Activated T-cell treated with anti-CD3 and anti-CD28 coated beads, Interleukin-2, amount 50 U/mL, for 72 hours (primary cell): ENCODE data around the gene AOPEP. TPM values are rescaled to one million over a fixed set of nuclear protein-coding genes. Genes with fewer than 3 reads are reported as not detected.

Source experiments
- ATAC-seq, 2 donors: fragments of 150-1000 bp; cut with Tn5 transposase; replicated peaks in 1 of 2; 2 replicates each; pipeline ENCODE4 v1.10.0; 2021; ENCODE audit warnings: moderate library complexity in 2 of 2, mild to moderate bottlenecking in 1 of 2
- DNase-seq, 2 donors: peaks; one replicate each; pipeline ENCODE4 v3.0.0; 2021 to 2022; ENCODE audit warnings: mixed read lengths in 1 of 2
- H3K27ac Mint-ChIP-seq: one replicate; pipeline ENCODE4 v1.8.0; 2022; ENCODE audit warnings: mild to moderate bottlenecking, moderate library complexity, mixed read lengths
- H3K27me3 Mint-ChIP-seq: one replicate; pipeline ENCODE4 v1.8.0; 2022; ENCODE audit warnings: low read depth, mixed read lengths
- H3K36me3 Mint-ChIP-seq, 2 donors: one replicate each; pipeline ENCODE4 v1.8.0; 2022; ENCODE audit warnings: mixed read lengths in 2 of 2, mild to moderate bottlenecking in 1 of 2; ENCODE audit not compliant: insufficient read depth in 2 of 2
- H3K4me1 Mint-ChIP-seq: one replicate; pipeline ENCODE4 v1.8.0; 2022; ENCODE audit warnings: low read depth, mixed read lengths
- H3K4me3 Mint-ChIP-seq, 2 donors: one replicate each; pipeline ENCODE4 v1.8.0; 2022; ENCODE audit warnings: mild to moderate bottlenecking in 2 of 2, mixed read lengths in 2 of 2, moderate library complexity in 2 of 2
- H3K9me3 Mint-ChIP-seq, 2 donors: one replicate each; pipeline ENCODE4 v1.8.0; 2022; ENCODE audit warnings: mixed read lengths in 2 of 2
- total RNA-seq, 2 donors: library from RNA; stranded (reverse); gene quantifications; one replicate each; pipeline ENCODE4 v1.2.3, GENCODE V29; 2022

Gene AOPEP
- total RNA-seq, 2 donors from 2014 or later = 9.0 to 13.2 TPM

- no peak overlapping the region for H3K27ac Mint-ChIP-seq
- DNase-seq (no peak), ATAC-seq (no peak)
- H3K36me3 Mint-ChIP-seq = peaks cover 2 to 5% of the 10 kb centered on the region in 2 donors
- no peak overlapping the region for H3K4me3 Mint-ChIP-seq
- H3K27me3 Mint-ChIP-seq = no peaks in the 10 kb centered on the region
- no peaks in the 10 kb centered on the region for H3K9me3 Mint-ChIP-seq
- no peaks in the 10 kb centered on the region for H3K4me1 Mint-ChIP-seq
These were observed 66.0 kb downstream of the AOPEP start for GRCh38 chr9:94792511-94792910.

- no peak overlapping the region for H3K4me3 Mint-ChIP-seq
These were observed 68.1 kb downstream of the AOPEP start for GRCh38 chr9:94794476-94795167.

GRCh38 chr9:94796687-94797086 lies 70.2 kb downstream of the AOPEP start:
- H3K27me3 Mint-ChIP-seq = no peaks in the 10 kb centered on the region
- H3K27ac Mint-ChIP-seq = no peak overlapping the region
- H3K36me3 Mint-ChIP-seq = peaks cover 7 to 12% of the 10 kb centered on the region in 2 donors
- H3K4me1 Mint-ChIP-seq = no peaks in the 10 kb centered on the region
- ATAC-seq (no peak), DNase-seq (no peak)
- no peaks in the 10 kb centered on the region for H3K9me3 Mint-ChIP-seq
- no peak overlapping the region for H3K4me3 Mint-ChIP-seq

More at GRCh38 chr9:94794476-94795167, 68.1 kb downstream of the AOPEP start:
- no peak for ATAC-seq
- H3K4me1 Mint-ChIP-seq = no peaks in the 10 kb centered on the region
- peaks cover 2 to 5% of the 10 kb centered on the region in 2 donors for H3K36me3 Mint-ChIP-seq
- no peaks in the 10 kb centered on the region for H3K9me3 Mint-ChIP-seq
- DNase-seq = no peak
- H3K27ac Mint-ChIP-seq = no peak overlapping the region
- no peaks in the 10 kb centered on the region for H3K27me3 Mint-ChIP-seq

- Mint-ChIP-seq H3K4me3 (no peak overlapping the region), H3K27me3 (no peaks in the 10 kb centered on the region), H3K4me1 (peaks cover 15% of the 10 kb centered on the region), H3K27ac (no peak overlapping the region), H3K36me3 (peaks cover 5 to 10% of the 10 kb centered on the region in 2 donors), H3K9me3 (no peaks in the 10 kb centered on the region)
- no peak for DNase-seq
- no peak for ATAC-seq
These were observed 71.7 kb downstream of the AOPEP start for GRCh38 chr9:94798201-94798600.

- Mint-ChIP-seq H3K4me3 (no peak overlapping the region), H3K27me3 (no peaks in the 10 kb centered on the region), H3K4me1 (peaks cover 20% of the 10 kb centered on the region), H3K9me3 (no peaks in the 10 kb centered on the region), H3K27ac (no peak overlapping the region), H3K36me3 (peaks cover 5 to 9% of the 10 kb centered on the region in 2 donors)
- no peak for DNase-seq
- no peak for ATAC-seq
These were observed 72.2 kb downstream of the AOPEP start for GRCh38 chr9:94798708-94799107.

GRCh38 chr9:94799578-94800264 lies 73.2 kb downstream of the AOPEP start:
- H3K4me1 Mint-ChIP-seq = peaks cover 25% of the 10 kb centered on the region

GRCh38 chr9:94800424-94801117 lies 74.1 kb downstream of the AOPEP start:
- Mint-ChIP-seq H3K36me3 (peaks cover 5 to 9% of the 10 kb centered on the region in 2 donors), H3K27me3 (no peaks in the 10 kb centered on the region), H3K4me3 (no peak overlapping the region), H3K9me3 (no peaks in the 10 kb centered on the region), H3K4me1 (peaks cover 25% of the 10 kb centered on the region), H3K27ac (no peak overlapping the region)
- no peak for ATAC-seq
- no peak for DNase-seq

More at GRCh38 chr9:94799578-94800264, 73.2 kb downstream of the AOPEP start:
- H3K27me3 Mint-ChIP-seq = no peaks in the 10 kb centered on the region
- peaks cover 5 to 9% of the 10 kb centered on the region in 2 donors for H3K36me3 Mint-ChIP-seq
- no peak for ATAC-seq
- H3K27ac Mint-ChIP-seq = no peak overlapping the region
- no peak for DNase-seq
- no peak overlapping the region for H3K4me3 Mint-ChIP-seq
- H3K9me3 Mint-ChIP-seq = no peaks in the 10 kb centered on the region

- no peaks in the 10 kb centered on the region for H3K9me3 Mint-ChIP-seq
- H3K27ac Mint-ChIP-seq = no peak overlapping the region
- no peak for ATAC-seq
These were observed 74.7 kb downstream of the AOPEP start for GRCh38 chr9:94801234-94801633.

GRCh38 chr9:94801681-94802080 lies 75.2 kb downstream of the AOPEP start:
- Mint-ChIP-seq H3K36me3 (peaks cover 7 to 14% of the 10 kb centered on the region in 2 donors), H3K27ac (no peak overlapping the region), H3K4me3 (no peak overlapping the region), H3K27me3 (no peaks in the 10 kb centered on the region), H3K9me3 (no peaks in the 10 kb centered on the region), H3K4me1 (peaks cover 32% of the 10 kb centered on the region)
- no peak for ATAC-seq
- no peak for DNase-seq

More at GRCh38 chr9:94801234-94801633, 74.7 kb downstream of the AOPEP start:
- peaks cover 5 to 11% of the 10 kb centered on the region in 2 donors for H3K36me3 Mint-ChIP-seq
- H3K27me3 Mint-ChIP-seq = no peaks in the 10 kb centered on the region
- no peak overlapping the region for H3K4me3 Mint-ChIP-seq
- DNase-seq = no peak
- H3K4me1 Mint-ChIP-seq = peaks cover 27% of the 10 kb centered on the region

- H3K4me1 Mint-ChIP-seq = peaks cover 33% of the 10 kb centered on the region
- no peaks in the 10 kb centered on the region for H3K27me3 Mint-ChIP-seq
- H3K36me3 Mint-ChIP-seq = peaks cover 8 to 14% of the 10 kb centered on the region in 2 donors
- H3K9me3 Mint-ChIP-seq = no peaks in the 10 kb centered on the region
- DNase-seq = no peak
- H3K4me3 Mint-ChIP-seq = no peak overlapping the region
- no peak for ATAC-seq
- H3K27ac Mint-ChIP-seq = no peak overlapping the region
These were observed 75.8 kb downstream of the AOPEP start for GRCh38 chr9:94802251-94802650.

GRCh38 chr9:94802793-94803192 lies 76.3 kb downstream of the AOPEP start:
- no peak overlapping the region for H3K27ac Mint-ChIP-seq
- H3K27me3 Mint-ChIP-seq = no peaks in the 10 kb centered on the region
- peaks cover 33% of the 10 kb centered on the region for H3K4me1 Mint-ChIP-seq
- H3K4me3 Mint-ChIP-seq = peak overlapping the region; percentile 16 to 60
- ATAC-seq (peak; percentile 97), DNase-seq (peak; percentile 50 to 57)
- peaks cover 8 to 14% of the 10 kb centered on the region in 2 donors for H3K36me3 Mint-ChIP-seq
- no peaks in the 10 kb centered on the region for H3K9me3 Mint-ChIP-seq

- no peak overlapping the region for H3K27ac Mint-ChIP-seq
- peaks cover 33% of the 10 kb centered on the region for H3K4me1 Mint-ChIP-seq
- no peaks in the 10 kb centered on the region for H3K27me3 Mint-ChIP-seq
- DNase-seq (no peak), ATAC-seq (no peak)
- no peaks in the 10 kb centered on the region for H3K9me3 Mint-ChIP-seq
- peaks cover 8 to 14% of the 10 kb centered on the region in 2 donors for H3K36me3 Mint-ChIP-seq
- peak overlapping the region in 1 of 2 donors; percentile 69 for H3K4me3 Mint-ChIP-seq
These were observed 77.8 kb downstream of the AOPEP start for GRCh38 chr9:94804316-94804715.

GRCh38 chr9:94805051-94805489 lies 78.6 kb downstream of the AOPEP start:
- ATAC-seq (no peak), DNase-seq (no peak)
- no peaks in the 10 kb centered on the region for H3K9me3 Mint-ChIP-seq
- peaks cover 33% of the 10 kb centered on the region for H3K4me1 Mint-ChIP-seq
- H3K36me3 Mint-ChIP-seq = peaks cover 8 to 12% of the 10 kb centered on the region in 2 donors
- H3K27ac Mint-ChIP-seq = no peak overlapping the region
- no peaks in the 10 kb centered on the region for H3K27me3 Mint-ChIP-seq
- H3K4me3 Mint-ChIP-seq = no peak overlapping the region
